Body of pancreas (tissue), 4 donors: ENCODE data around the gene ADAM17.

Experiments used
- POLR2A ChIP-seq, 3 donors: fragments of 450-650 bp; IDR thresholded peaks; one replicate each; pipeline ENCODE4 v1.6.1; 2016; ENCODE audit warnings: antibody characterized with exemption in 3 of 3, mild to moderate bottlenecking in 2 of 3
- TF ChIP-seq, protein P1 (sequence below), 7 experiments: fragments of 450-650 bp in 4 of 7; fragments of 200-600 bp in 3 of 7; sonication (generic) in 3 of 7; IDR thresholded peaks; one replicate each; pipeline ENCODE4 v1.5.1; 2016 to 2019; ENCODE audit warnings: antibody characterized with exemption in 7 of 7

DNA sequence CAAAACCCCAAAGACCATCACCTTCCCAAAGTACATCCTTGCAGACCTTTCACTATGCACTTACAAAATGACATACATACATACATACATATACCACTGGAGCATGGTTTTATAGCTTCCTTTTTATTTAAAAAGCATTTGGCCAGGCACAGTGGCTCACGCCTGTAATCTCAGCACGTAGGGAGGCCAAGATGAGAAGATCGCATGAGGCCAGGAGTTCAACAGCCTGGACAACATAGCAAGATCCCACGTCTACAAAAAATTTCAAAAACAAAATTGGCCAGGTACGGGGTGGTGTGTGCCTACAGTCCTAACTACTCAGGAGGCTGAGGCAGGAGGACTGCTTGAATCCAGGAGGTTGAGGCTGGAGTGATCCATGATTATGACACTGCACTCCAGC, 29.9 kb upstream of the ADAM17 start:
- TF ChIP-seq, protein P1, sequence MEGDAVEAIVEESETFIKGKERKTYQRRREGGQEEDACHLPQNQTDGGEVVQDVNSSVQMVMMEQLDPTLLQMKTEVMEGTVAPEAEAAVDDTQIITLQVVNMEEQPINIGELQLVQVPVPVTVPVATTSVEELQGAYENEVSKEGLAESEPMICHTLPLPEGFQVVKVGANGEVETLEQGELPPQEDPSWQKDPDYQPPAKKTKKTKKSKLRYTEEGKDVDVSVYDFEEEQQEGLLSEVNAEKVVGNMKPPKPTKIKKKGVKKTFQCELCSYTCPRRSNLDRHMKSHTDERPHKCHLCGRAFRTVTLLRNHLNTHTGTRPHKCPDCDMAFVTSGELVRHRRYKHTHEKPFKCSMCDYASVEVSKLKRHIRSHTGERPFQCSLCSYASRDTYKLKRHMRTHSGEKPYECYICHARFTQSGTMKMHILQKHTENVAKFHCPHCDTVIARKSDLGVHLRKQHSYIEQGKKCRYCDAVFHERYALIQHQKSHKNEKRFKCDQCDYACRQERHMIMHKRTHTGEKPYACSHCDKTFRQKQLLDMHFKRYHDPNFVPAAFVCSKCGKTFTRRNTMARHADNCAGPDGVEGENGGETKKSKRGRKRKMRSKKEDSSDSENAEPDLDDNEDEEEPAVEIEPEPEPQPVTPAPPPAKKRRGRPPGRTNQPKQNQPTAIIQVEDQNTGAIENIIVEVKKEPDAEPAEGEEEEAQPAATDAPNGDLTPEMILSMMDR (IDR thresholded peaks at IDR 0.05): no peak
- TF ChIP-seq POLR2A (IDR thresholded peaks at IDR 0.05): no peak
